ENCODE measurements around the gene GALNT2.

Gene GALNT2

GRCh38 chr1:230097370-230097769 is 30.3 kb downstream of the GALNT2 start:
- no peak for DNase-seq

- no peak for DNase-seq
These were observed 31.7 kb downstream of the GALNT2 start for GRCh38 chr1:230098723-230099122.

- DNase-seq = no peak
These were observed 32.4 kb downstream of the GALNT2 start for GRCh38 chr1:230099465-230099864.

- DNase-seq = no peak
These were observed 33.9 kb downstream of the GALNT2 start for GRCh38 chr1:230100932-230101331.

- DNase-seq = no peak
These were observed 34.5 kb downstream of the GALNT2 start for GRCh38 chr1:230101556-230101955.

GRCh38 chr1:230102046-230102445 is 35.0 kb downstream of the GALNT2 start:
- DNase-seq = no peak

- DNase-seq = no peak
These were observed 35.4 kb downstream of the GALNT2 start for GRCh38 chr1:230102472-230102871.

GRCh38 chr1:230103306-230104173 is 36.5 kb downstream of the GALNT2 start:
- DNase-seq = no peak

- DNase-seq = peak; percentile 90 to 93
These were observed 37.6 kb downstream of the GALNT2 start for GRCh38 chr1:230104395-230105244.

- DNase-seq = no peak
These were observed 38.3 kb downstream of the GALNT2 start for GRCh38 chr1:230105245-230105753.

- DNase-seq = peak; percentile 19 to 36
These were observed 39.0 kb downstream of the GALNT2 start for GRCh38 chr1:230105754-230106625.

- DNase-seq = no peak
These were observed 40.9 kb downstream of the GALNT2 start for GRCh38 chr1:230107941-230108340.

GRCh38 chr1:230108580-230108979 is 41.5 kb downstream of the GALNT2 start:
- DNase-seq = peak; percentile 23 to 31

- DNase-seq = no peak
These were observed 42.0 kb downstream of the GALNT2 start for GRCh38 chr1:230109066-230109465.

GRCh38 chr1:230109895-230110667 is 43.0 kb downstream of the GALNT2 start:
- peak; percentile 82 to 87 for DNase-seq

- no peak for DNase-seq
These were observed 43.9 kb downstream of the GALNT2 start for GRCh38 chr1:230110971-230111370.

- no peak for DNase-seq
These were observed 45.2 kb downstream of the GALNT2 start for GRCh38 chr1:230112131-230112701.

GRCh38 chr1:230112782-230113181 is 45.7 kb downstream of the GALNT2 start:
- DNase-seq = no peak

- DNase-seq = no peak
These were observed 46.2 kb downstream of the GALNT2 start for GRCh38 chr1:230113235-230113592.

- no peak for DNase-seq
These were observed 46.7 kb downstream of the GALNT2 start for GRCh38 chr1:230113593-230114236.

- DNase-seq = no peak
These were observed 47.2 kb downstream of the GALNT2 start for GRCh38 chr1:230114237-230114651.
